Kidney epithelial cell (primary cell): ENCODE measurements around the gene FAM13C. TPM values are rescaled to one million over a fixed set of nuclear protein-coding genes. Genes with fewer than 3 reads are reported as not detected.

ENCODE experiments used
- DNase-seq: peaks from one replicate; pipeline ENCODE4 v3.0.0-alpha.2; 2010; ENCODE audit warnings: low read depth
- H3K27me3 ChIP-seq: 2 replicates; pipeline ENCODE4 v1.6.0; 2011; ENCODE audit warnings: low read length; ENCODE audit not compliant: control insufficient read depth, insufficient read depth
- H3K36me3 ChIP-seq: 2 replicates; pipeline ENCODE4 v1.5.1; 2011; ENCODE audit warnings: low read length; ENCODE audit not compliant: control insufficient read depth, insufficient read depth
- H3K4me3 ChIP-seq: 2 replicates; pipeline ENCODE4 v1.5.1; 2011; ENCODE audit warnings: low read depth, mild to moderate bottlenecking, control low read depth, low read length
- CTCF ChIP-seq: IDR thresholded peaks from 2 replicates; pipeline ENCODE4 v1.5.1; 2011; ENCODE audit warnings: mild to moderate bottlenecking, moderate library complexity, low read length, control low read depth, inconsistent platforms; ENCODE audit not compliant: insufficient read depth, poor library complexity, severe bottlenecking
- total RNA-seq: library from RNA; depleted of rRNA; stranded (reverse); fragments of >200 nt; gene quantifications from 2 replicates; pipeline ENCODE4 v1.2.3, GENCODE V29; 2015

FAM13C gene
- total RNA-seq, 1 donor from 2014 or later: 0.21 TPM

DNA sequence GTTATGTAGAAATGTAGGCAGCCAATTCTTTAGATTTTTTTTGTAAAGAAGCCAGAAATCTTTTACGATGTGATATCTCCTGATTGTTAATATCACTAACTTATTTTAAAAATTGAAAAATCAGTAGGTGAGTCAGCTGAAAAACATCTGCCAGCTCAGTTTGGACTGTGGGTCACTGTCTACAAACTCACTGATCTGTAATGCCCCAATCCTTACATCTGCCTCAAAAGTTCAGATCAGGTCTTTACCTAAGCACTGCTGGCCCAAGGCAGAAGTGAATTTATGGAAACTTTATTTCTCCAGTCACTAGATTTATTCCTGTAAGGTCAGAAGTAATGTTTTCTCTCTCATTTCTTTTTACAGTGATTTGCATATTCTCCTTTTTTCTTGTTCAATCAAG is 31.0 kb upstream of the FAM13C start:
- TF ChIP-seq CTCF: no peak
- Histone ChIP-seq H3K36me3 (no peaks in the 10 kb centered on the region), H3K4me3 (no peak overlapping the region), H3K27me3 (no peaks in the 10 kb centered on the region)
- DNase-seq: no peak

GRCh38 chr10:59391060-59391459 is 28.7 kb upstream of the FAM13C start:
- Histone ChIP-seq H3K36me3 (no peaks in the 10 kb centered on the region), H3K4me3 (no peak overlapping the region), H3K27me3 (no peaks in the 10 kb centered on the region)
- no peak for TF ChIP-seq CTCF
- DNase-seq: no peak

DNA sequence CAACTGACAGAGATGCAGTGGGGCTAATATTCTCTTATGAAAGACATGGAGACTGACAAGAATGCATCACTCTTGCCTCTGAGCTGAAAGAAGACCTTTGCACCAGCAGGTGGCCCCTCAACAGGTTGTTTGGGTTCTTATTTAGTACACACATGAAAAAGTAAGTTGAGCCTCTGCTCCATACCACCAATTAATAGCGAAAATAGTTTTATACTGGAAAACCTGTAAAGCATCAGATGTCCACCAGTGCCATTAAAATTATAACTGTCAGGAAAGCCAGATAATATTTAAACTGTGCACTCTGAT is 26.3 kb upstream of the FAM13C start:
- DNase-seq: no peak
- no peak for TF ChIP-seq CTCF
- Histone ChIP-seq H3K27me3 (no peaks in the 10 kb centered on the region), H3K4me3 (no peak overlapping the region), H3K36me3 (no peaks in the 10 kb centered on the region)

DNA sequence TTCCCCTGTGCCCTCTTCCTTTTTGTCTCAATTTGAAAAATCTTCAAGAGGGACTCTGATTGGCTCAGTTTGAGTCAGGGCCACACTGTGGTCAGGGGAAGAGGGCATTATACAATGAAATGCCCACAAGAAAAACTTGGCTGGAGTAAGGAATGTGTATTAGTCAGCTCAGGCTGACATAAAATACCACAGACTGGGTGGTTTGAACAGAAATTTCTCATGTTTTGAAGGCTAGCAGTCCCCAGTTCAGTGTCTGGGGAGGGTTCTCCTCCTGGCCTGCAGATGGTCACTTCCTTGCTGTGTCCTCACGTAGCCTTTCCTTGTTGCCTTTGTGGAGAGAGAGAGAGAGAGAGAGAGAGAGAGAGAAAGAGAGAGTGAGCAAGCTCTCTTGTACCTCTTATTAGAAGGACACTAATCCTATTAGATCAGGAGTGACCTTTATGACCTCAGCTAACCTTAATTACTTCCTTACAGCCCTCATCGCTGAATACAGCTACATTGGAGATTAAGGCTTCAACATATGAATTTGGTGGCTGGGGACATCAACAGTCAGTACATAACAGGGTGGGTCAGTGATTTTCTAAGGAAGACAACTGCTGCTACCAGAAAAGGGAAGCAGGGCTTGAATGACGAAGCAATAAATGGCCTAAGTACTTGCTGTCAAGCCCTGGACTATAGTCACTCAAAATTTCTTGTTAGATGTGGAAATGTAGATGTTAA is 25.8 kb upstream of the FAM13C start:
- Histone ChIP-seq H3K4me3 (no peak overlapping the region), H3K27me3 (no peaks in the 10 kb centered on the region), H3K36me3 (no peaks in the 10 kb centered on the region)
- no peak for TF ChIP-seq CTCF
- peak; percentile 92 for DNase-seq

DNA sequence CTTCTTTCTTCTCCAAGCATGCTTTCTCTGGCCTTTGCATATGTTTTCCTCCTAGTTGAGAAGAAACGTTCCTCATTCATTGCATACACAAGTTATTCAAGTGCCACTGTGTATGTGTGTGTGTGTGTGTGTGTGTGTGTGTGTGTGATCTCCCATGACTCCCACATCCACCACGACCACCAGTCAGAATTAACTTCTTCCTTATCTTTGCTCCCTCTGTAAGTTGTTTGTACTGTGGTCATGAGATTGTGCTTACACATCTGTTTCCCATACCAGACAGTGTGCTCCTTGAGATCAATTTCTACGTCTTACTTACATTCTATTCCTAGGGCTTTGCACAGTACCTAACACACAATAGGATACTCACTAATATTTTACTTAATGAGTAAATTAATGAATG is 22.4 kb upstream of the FAM13C start:
- no peak for TF ChIP-seq CTCF
- DNase-seq: no peak
- Histone ChIP-seq H3K36me3 (no peaks in the 10 kb centered on the region), H3K27me3 (no peaks in the 10 kb centered on the region), H3K4me3 (no peak overlapping the region)

- Histone ChIP-seq H3K27me3 (no peaks in the 10 kb centered on the region), H3K36me3 (no peaks in the 10 kb centered on the region), H3K4me3 (no peak overlapping the region)
- no peak for DNase-seq
- no peak for TF ChIP-seq CTCF
Measured at GRCh38 chr10:59383908-59384307, 21.6 kb upstream of the FAM13C start.
